Neuronal stem cell (in vitro differentiated cells): Measurements from ENCODE around the gene RPS6KA2.

Source experiments
- DNase-seq: peaks from one replicate; pipeline ENCODE4 v3.0.0-alpha.2; 2013; ENCODE audit warnings: low spot score
- H2AFZ ChIP-seq: one replicate; pipeline ENCODE4 v1.6.1; 2013; ENCODE audit warnings: mild to moderate bottlenecking, low read length, inconsistent platforms
- H2AK5ac ChIP-seq: 2 replicates; pipeline ENCODE4 v1.6.1; 2013; ENCODE audit warnings: low read depth, mild to moderate bottlenecking, inconsistent platforms, low read length, moderate library complexity, mixed read lengths
- H2BK120ac ChIP-seq: 2 replicates; pipeline ENCODE4 v1.6.1; 2013; ENCODE audit warnings: low read depth, mild to moderate bottlenecking, inconsistent platforms, low read length, moderate library complexity, mixed read lengths
- H2BK12ac ChIP-seq: one replicate; pipeline ENCODE4 v1.6.1; 2013; ENCODE audit warnings: low read length, inconsistent platforms
- H2BK15ac ChIP-seq: 2 replicates; pipeline ENCODE4 v1.6.1; 2013; ENCODE audit warnings: mild to moderate bottlenecking, low read length, inconsistent platforms, mixed read lengths
- H2BK5ac ChIP-seq: one replicate; pipeline ENCODE4 v1.6.1; 2013; ENCODE audit warnings: inconsistent platforms, mild to moderate bottlenecking, low read length, moderate library complexity
- H3K14ac ChIP-seq: one replicate; pipeline ENCODE4 v1.6.1; 2013; ENCODE audit warnings: low read length, inconsistent platforms
- H3K18ac ChIP-seq: 2 replicates; pipeline ENCODE4 v1.6.1; 2013; ENCODE audit warnings: low read length, inconsistent platforms
- H3K23ac ChIP-seq: 2 replicates; pipeline ENCODE4 v1.6.1; 2013; ENCODE audit warnings: low read depth, mild to moderate bottlenecking, mixed read lengths, low read length, inconsistent platforms; ENCODE audit not compliant: poor library complexity
- H3K27ac ChIP-seq: replicated peaks from 3 replicates; pipeline ENCODE4 v1.5.1; 2013; ENCODE audit warnings: low read length, inconsistent platforms
- H3K27me3 ChIP-seq, 3 experiments: 2 replicates each; pipeline ENCODE4 v1.6.1; 2013; ENCODE audit warnings: low read length in 3 of 3, mild to moderate bottlenecking in 2 of 3, inconsistent platforms in 1 of 3, low read depth in 1 of 3, mixed read lengths in 1 of 3, moderate library complexity in 1 of 3; ENCODE audit not compliant: control insufficient read depth in 3 of 3, insufficient read depth in 3 of 3
- H3K36me3 ChIP-seq, 2 donors: replicated peaks in 1 of 2; 2 replicates each; pipeline ENCODE4 v1.6.1; 2013; ENCODE audit warnings: low read length in 2 of 2; ENCODE audit not compliant: control insufficient read depth in 2 of 2, insufficient read depth in 2 of 2
- H3K4ac ChIP-seq: 2 replicates; pipeline ENCODE4 v1.6.1; 2013; ENCODE audit warnings: inconsistent platforms, mild to moderate bottlenecking, low read length, moderate library complexity
- H3K4me1 ChIP-seq, 2 donors: 1 replicate in 1 of 2; 2 replicates in 1 of 2; pipeline ENCODE4 v1.6.1; 2013; ENCODE audit warnings: low read length in 2 of 2, low read depth in 1 of 2; ENCODE audit not compliant: control insufficient read depth in 2 of 2, insufficient read depth in 1 of 2
- H3K4me2 ChIP-seq: one replicate; pipeline ENCODE4 v1.6.1; 2013; ENCODE audit warnings: mild to moderate bottlenecking, low read length, inconsistent platforms; ENCODE audit not compliant: insufficient read depth, poor library complexity, severe bottlenecking
- H3K4me3 ChIP-seq, 2 donors: 2 replicates each; pipeline ENCODE4 v1.5.1; 2013; ENCODE audit warnings: low read length in 2 of 2, mild to moderate bottlenecking in 2 of 2, inconsistent platforms in 1 of 2, moderate library complexity in 1 of 2
- H3K79me1 ChIP-seq: one replicate; pipeline ENCODE4 v1.6.1; 2013; ENCODE audit warnings: low read depth, mild to moderate bottlenecking, inconsistent platforms, low read length, moderate library complexity
- H3K9ac ChIP-seq: one replicate; pipeline ENCODE4 v1.6.1; 2013; ENCODE audit warnings: mild to moderate bottlenecking, low read depth, low read length, inconsistent platforms; ENCODE audit not compliant: poor library complexity
- H3K9me3 ChIP-seq, 2 donors: replicated peaks in 1 of 2; 2 replicates each; pipeline versions ENCODE3 to v1.6.1; 2013; ENCODE audit warnings: low read length in 2 of 2, mild to moderate bottlenecking in 2 of 2, inconsistent platforms in 1 of 2, low read depth in 1 of 2, mixed read lengths in 1 of 2, moderate library complexity in 1 of 2; ENCODE audit not compliant: control insufficient read depth in 2 of 2, insufficient read depth in 1 of 2
- H4K8ac ChIP-seq: one replicate; pipeline ENCODE4 v1.6.1; 2013; ENCODE audit warnings: low read depth, mild to moderate bottlenecking, inconsistent platforms, low read length, moderate library complexity
- H4K91ac ChIP-seq: one replicate; pipeline ENCODE4 v1.6.1; 2013; ENCODE audit warnings: low read length, low read depth, mild to moderate bottlenecking, inconsistent platforms; ENCODE audit not compliant: poor library complexity
- WGBS, 2 donors: extraction: QIAGEN DNeasy Blood & Tissue Kit; methylation state at CpG; one replicate each; pipeline ENCODE4 v1.1.7; 2013; ENCODE audit warnings: missing lambda C conversion rate in 2 of 2, mixed read lengths in 1 of 2; ENCODE audit not compliant: insufficient read length in 2 of 2, insufficient replicate concordance in 1 of 2; ENCODE audit errors: extremely low coverage in 2 of 2; 5-methylcytosine and 5-hydroxymethylcytosine counted together

RPS6KA2 gene

DNA sequence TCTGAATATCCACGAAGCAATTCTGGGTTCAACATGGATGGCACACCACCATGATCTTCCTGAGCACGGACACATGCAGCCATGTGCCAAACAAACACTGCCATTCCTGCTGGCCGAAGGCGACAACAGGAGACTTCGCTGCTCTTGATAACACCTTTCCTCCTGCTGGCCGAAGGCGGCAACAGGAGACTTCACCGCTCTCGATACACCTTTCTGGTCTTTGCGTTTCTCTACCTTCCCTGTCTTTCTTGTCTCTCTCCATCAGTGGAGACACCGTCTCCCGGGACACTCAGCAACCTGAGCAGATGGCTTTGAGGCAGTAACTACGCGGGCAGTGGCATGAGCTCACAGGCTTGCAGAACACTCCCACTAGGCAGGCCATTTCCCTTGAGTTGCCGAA lies 189.4 kb downstream of the RPS6KA2 start:
- Histone ChIP-seq H3K27me3 (no peaks in the 10 kb centered on the region), H3K4me2 (no peak overlapping the region), H4K91ac (no peak overlapping the region), H3K4me3 (no peak overlapping the region), H3K4me1 (no peaks in the 10 kb centered on the region), H3K27ac (no peak overlapping the region), H3K4ac (no peak overlapping the region), H2BK12ac (no peak overlapping the region), H3K14ac (no peak overlapping the region), H3K9ac (no peak overlapping the region), H3K18ac (no peak overlapping the region), H2BK15ac (no peak overlapping the region), H4K8ac (no peak overlapping the region), H2BK120ac (no peak overlapping the region), H3K36me3 (peaks cover 3 to 44% of the 10 kb centered on the region in 2 donors), H2BK5ac (no peak overlapping the region), H3K79me1 (no peaks in the 10 kb centered on the region), H2AFZ (no peak overlapping the region), H3K23ac (no peak overlapping the region), H2AK5ac (no peak overlapping the region), H3K9me3 (no peaks in the 10 kb centered on the region)
- no CpG with 5 or more reads among the region's 15 CpGs for WGBS, 2 donors
- DNase-seq, result no peak

DNA sequence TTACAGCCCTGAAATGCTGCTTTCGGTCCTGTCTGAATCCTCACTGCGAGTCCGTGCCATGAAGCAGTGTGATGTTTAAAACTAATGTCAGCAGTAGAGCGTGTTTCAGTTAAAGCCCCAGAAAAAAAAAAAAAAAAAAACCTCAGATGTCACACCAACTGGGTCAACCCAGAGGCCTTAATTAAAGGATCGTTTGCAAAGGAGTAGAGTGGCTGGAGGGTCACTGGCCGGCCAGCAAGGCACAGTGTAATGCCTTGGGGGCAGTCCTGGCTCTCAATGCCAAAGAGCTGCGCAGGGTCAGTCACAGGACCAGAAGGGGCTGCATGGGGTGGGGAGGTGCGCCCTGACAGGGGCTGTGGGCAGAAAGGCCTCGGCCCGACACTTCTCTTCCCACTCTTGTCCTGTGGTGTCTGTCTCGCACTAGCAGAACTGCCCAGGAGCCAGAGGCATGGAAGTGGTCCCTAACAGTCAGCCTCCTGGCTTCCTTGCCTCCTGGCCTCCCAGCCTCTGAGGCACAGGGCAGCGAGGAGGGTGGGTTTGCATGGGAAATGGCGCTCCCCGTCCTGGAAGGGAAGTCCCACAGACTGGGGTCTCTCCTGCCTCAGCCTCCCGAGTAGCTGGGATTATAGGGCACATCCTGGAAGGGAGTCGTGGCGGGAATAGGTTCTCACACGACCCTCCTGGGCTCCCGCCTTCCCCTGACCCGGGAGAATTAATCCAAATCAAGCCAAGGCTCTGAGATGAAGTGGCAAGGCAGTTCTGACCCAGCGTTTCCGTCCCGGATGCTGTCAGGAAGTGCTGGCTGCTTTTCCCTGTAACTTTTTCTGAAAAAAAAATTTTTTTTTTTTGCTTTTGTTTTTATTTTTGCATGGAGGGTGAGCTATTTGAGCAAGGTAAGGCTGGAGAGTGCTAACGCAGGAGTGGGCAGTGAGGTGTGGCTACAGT lies 190.6 kb downstream of the RPS6KA2 start:
- H2BK5ac ChIP-seq, result no peak overlapping the region
- no peaks in the 10 kb centered on the region for H3K4me1 ChIP-seq
- H2BK15ac ChIP-seq, result no peak overlapping the region
- no CpG with 5 or more reads among the region's 24 CpGs for WGBS, 2 donors
- no peak for DNase-seq
- H3K36me3 ChIP-seq, result peaks cover 9 to 46% of the 10 kb centered on the region in 2 donors
- H3K9me3 ChIP-seq, result no peaks in the 10 kb centered on the region
- peak overlapping the region; percentile 57 for H3K4ac ChIP-seq
- H3K4me3 ChIP-seq, result no peak overlapping the region
- H2AFZ ChIP-seq, result no peak overlapping the region
- no peak overlapping the region for H2AK5ac ChIP-seq
- no peak overlapping the region for H3K27ac ChIP-seq
- no peak overlapping the region for H3K4me2 ChIP-seq
- peak overlapping the region; percentile 34 for H3K9ac ChIP-seq
- H4K91ac ChIP-seq, result no peak overlapping the region
- no peaks in the 10 kb centered on the region for H3K79me1 ChIP-seq
- H3K27me3 ChIP-seq, result no peaks in the 10 kb centered on the region
- no peak overlapping the region for H2BK120ac ChIP-seq
- H3K23ac ChIP-seq, result peak overlapping the region; percentile 25
- H2BK12ac ChIP-seq, result no peak overlapping the region
- H3K14ac ChIP-seq, result no peak overlapping the region
- H3K18ac ChIP-seq, result no peak overlapping the region
- peak overlapping the region; percentile 86 for H4K8ac ChIP-seq

DNA sequence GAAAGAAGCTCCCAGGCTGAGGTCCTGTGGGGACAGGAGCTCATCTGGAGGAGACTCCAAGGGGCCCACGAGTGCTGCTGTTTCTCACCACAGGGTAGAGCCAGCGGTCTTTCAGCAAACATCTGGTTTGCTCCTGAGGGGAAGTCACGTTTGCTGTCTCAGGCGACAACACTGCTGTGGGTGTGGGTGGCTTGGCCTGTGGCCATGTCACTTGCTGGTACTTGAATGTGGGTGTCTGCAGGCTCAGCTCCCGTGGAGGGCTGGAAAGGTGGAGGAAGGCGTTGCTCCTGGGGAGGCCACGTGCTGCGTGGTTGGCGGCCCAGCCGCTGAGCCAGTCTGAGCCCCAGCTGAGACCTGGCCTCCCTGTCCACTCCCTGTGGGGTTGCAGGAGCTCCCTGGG lies 191.5 kb downstream of the RPS6KA2 start:
- H2AFZ ChIP-seq, result no peak overlapping the region
- H2BK15ac ChIP-seq, result no peak overlapping the region
- no peak overlapping the region for H4K8ac ChIP-seq
- no peaks in the 10 kb centered on the region for H3K79me1 ChIP-seq
- no peak overlapping the region for H4K91ac ChIP-seq
- H3K27ac ChIP-seq, result no peak overlapping the region
- H3K14ac ChIP-seq, result no peak overlapping the region
- H3K18ac ChIP-seq, result peak overlapping the region; percentile 42
- no peaks in the 10 kb centered on the region for H3K27me3 ChIP-seq
- no peak overlapping the region for H2AK5ac ChIP-seq
- peaks cover 9 to 49% of the 10 kb centered on the region in 2 donors for H3K36me3 ChIP-seq
- H3K9me3 ChIP-seq, result no peaks in the 10 kb centered on the region
- no peak overlapping the region for H3K9ac ChIP-seq
- no peaks in the 10 kb centered on the region for H3K4me1 ChIP-seq
- H2BK5ac ChIP-seq, result no peak overlapping the region
- no peak for DNase-seq
- no peak overlapping the region for H3K4me2 ChIP-seq
- no peak overlapping the region for H3K23ac ChIP-seq
- no CpG with 5 or more reads among the region's 10 CpGs for WGBS, 2 donors
- H3K4ac ChIP-seq, result no peak overlapping the region
- H2BK120ac ChIP-seq, result no peak overlapping the region
- H2BK12ac ChIP-seq, result no peak overlapping the region
- H3K4me3 ChIP-seq, result no peak overlapping the region

DNA sequence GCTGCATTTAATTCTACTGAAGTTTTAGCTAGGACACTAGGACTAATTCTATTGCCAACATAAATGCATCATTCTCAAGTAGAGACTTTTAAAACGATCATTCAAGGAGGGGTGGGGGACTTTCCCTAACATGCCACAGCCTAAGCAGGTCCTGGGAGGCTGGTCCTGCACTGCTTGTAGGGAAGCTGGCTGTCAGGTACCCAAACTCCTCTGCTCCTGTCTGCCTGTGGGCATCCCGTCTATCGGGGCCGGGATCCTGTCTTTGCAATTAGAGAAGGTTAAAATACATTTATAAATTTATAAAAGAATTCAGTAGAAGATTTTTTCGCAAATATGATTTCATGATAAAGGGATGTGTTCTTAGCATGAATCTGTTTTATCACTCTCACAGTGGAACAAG lies 192.7 kb downstream of the RPS6KA2 start:
- no peak overlapping the region for H2BK120ac ChIP-seq
- no peak overlapping the region for H3K9ac ChIP-seq
- H3K4me3 ChIP-seq, result no peak overlapping the region
- H2BK15ac ChIP-seq, result no peak overlapping the region
- no peak overlapping the region for H3K23ac ChIP-seq
- H3K36me3 ChIP-seq, result peaks cover 12 to 60% of the 10 kb centered on the region in 2 donors
- H2AK5ac ChIP-seq, result no peak overlapping the region
- no peaks in the 10 kb centered on the region for H3K79me1 ChIP-seq
- no peak overlapping the region for H3K14ac ChIP-seq
- WGBS, 2 donors, result no CpG with 5 or more reads among the region's 5 CpGs
- H2BK5ac ChIP-seq, result no peak overlapping the region
- no peak overlapping the region for H2BK12ac ChIP-seq
- H3K27me3 ChIP-seq, result no peaks in the 10 kb centered on the region
- no peak overlapping the region for H3K18ac ChIP-seq
- no peak for DNase-seq
- no peak overlapping the region for H3K4me2 ChIP-seq
- no peak overlapping the region for H3K4ac ChIP-seq
- no peak overlapping the region for H4K8ac ChIP-seq
- no peak overlapping the region for H4K91ac ChIP-seq
- peaks cover 0 to 2% of the 10 kb centered on the region in 2 donors for H3K9me3 ChIP-seq
- no peak overlapping the region for H2AFZ ChIP-seq
- H3K27ac ChIP-seq, result no peak overlapping the region
- H3K4me1 ChIP-seq, result no peaks in the 10 kb centered on the region
